IPS-18c (cell line): Measurements from ENCODE around the gene NHEJ1.
"Not testable (repeated sequence)": the region's sequence is repeated elsewhere in the genome, so short reads cannot be mapped to it uniquely, and the experiment has no call there.

Experiments used
- H3K4me3 ChIP-seq: 2 replicates; pipeline ENCODE4 v1.7.0; 2013; ENCODE audit warnings: low read depth, mild to moderate bottlenecking, low read length, moderate library complexity; ENCODE audit not compliant: insufficient read depth
- H3K9me3 ChIP-seq: one replicate; pipeline ENCODE4 v1.6.1; 2013; ENCODE audit warnings: mild to moderate bottlenecking, low read length, moderate library complexity; ENCODE audit not compliant: control insufficient read depth, insufficient read depth

The NHEJ1 gene

DNA sequence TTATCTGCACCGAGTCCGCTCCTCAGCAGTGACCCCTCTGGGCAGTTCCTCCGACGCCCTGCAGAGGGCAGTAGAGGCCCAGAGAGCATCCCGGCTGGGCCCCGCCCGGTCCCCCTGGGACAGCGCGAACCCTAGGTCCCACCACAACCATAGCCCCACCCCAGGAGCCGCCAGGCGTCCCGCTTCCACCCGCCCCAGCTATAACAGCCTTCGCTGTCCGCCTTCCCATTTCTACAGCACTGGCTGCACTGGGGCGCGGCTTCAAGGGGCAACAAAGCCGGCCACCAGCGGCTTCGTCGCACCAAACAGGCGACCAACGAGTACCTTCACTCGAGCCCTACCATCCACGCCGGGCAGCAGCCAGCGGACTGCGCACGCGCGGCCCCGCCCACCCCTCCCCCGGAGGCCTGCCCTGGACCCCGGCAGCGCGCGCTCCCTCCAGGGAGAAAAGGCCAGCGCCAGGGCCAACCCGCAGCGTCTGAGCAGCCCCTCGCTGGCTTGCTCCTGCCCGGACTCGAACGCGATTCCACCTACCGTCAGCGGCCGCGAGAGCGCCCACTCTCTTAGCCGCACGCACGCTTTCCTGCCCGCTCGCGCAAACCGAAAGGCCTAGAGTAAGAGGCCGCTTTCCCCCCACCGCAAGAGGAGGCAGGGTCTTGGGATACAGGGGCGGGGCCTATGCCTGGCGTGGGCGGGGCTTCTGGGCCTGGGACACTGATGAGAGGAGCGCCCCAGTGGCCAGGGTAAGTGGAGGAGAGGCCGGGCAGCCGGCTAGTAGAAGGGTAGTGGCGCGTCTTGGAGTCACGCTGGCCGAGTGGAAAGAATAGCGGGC, at the start of gene NHEJ1:
Gene NHEJ1, minus strand, starts transcription at position 630 of the 832 bp plus-strand sequence. CDS start 2,453 bp downstream, outside the sequence.
- Histone ChIP-seq H3K9me3 (peaks cover 2% of the 10 kb centered on the region), H3K4me3 (peak within 1 kb of the TSS; percentile 99)

GRCh38 chr2:219209236-219210195, 48.9 kb upstream of the NHEJ1 start:
- H3K9me3 ChIP-seq: no peaks in the 10 kb centered on the region
- no peak overlapping the region for H3K4me3 ChIP-seq

DNA sequence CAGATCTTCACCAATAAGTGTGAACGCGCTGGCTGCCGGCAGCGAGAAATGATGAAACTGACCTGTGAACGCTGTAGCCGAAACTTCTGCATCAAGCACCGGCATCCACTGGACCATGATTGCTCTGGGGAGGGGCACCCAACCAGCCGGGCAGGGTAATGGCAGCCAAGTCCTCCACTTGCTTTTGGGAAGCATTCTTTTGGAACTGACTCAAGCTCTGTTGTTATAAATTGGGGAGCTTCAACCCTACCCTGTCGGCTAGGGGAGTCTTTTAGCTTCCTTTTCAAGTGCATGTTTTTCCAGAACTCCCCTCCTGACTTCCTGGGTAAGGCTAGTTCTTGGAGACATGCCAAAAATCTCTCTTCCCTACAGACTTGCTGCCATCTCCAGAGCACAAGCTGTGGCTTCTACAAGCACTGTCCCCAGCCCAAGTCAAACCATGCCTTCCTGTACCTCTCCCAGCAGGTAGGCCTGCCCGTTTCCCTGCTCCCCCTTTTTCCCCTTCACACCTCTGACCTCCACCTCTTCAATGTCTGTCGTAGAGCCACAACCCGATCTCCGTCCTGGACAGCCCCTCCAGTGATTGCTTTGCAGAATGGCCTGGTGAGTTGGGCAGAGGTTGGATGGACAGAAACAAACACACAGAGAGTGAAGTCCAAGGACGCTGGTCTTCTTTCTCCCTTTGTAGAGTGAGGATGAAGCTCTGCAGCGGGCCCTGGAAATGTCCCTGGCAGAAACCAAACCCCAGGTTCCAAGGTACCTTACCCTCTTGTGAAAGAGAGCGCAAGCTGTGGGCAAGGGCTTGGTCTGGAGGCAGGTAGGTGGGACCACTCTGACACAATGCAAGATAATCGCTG, 47.5 kb upstream of the NHEJ1 start:
- no peak overlapping the region for H3K4me3 ChIP-seq
- no peaks in the 10 kb centered on the region for H3K9me3 ChIP-seq

GRCh38 chr2:219207134-219207883, 46.7 kb upstream of the NHEJ1 start:
- peak overlapping the region; percentile 79 for H3K4me3 ChIP-seq
- H3K9me3 ChIP-seq: no peaks in the 10 kb centered on the region

DNA sequence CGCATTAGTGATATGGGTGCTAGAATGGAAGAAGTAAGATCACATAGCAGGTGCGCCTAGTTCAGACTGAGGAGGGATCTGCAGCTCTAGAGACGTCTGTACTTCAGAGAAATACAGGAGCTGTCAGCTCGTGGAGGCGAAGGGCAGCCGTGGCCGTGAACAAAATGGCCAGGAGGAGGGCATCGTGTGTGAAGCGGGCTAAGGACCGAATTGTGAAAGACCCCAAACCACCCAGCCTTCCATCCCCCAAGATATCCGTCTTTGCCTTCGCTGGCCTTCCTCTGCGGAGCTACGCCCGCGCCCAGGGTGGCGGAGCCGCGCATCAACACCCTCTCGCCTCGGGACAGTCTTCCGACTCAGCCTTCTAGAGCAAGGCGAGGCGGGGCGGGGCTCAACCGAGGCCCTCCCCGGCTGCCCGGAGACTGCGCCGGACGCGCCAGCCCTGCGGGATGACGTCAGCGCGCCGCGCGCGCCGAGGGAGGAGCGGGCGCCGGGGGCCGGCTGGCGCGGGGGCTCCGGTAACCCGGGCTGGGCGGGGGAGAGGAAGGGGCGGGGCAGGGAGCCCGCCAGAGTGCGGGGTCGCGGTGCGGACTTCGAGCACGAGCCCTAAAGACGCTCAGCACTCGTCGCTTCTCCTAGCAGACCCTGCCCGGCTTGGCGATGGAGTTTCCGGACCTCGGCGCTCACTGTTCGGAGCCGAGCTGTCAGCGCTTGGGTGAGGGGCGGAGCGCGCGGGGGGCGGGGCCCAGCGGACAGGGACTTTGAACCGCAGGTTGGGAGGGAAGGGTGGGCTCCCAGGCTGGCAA, 45.9 kb upstream of the NHEJ1 start, which contains the start of gene ZFAND2B:
Gene ZFAND2B, plus strand, starts transcription at position 455 of the 806 bp plus-strand sequence. Its CDS starts 206 bp downstream, at position 661.
- no peaks in the 10 kb centered on the region for H3K9me3 ChIP-seq

DNA sequence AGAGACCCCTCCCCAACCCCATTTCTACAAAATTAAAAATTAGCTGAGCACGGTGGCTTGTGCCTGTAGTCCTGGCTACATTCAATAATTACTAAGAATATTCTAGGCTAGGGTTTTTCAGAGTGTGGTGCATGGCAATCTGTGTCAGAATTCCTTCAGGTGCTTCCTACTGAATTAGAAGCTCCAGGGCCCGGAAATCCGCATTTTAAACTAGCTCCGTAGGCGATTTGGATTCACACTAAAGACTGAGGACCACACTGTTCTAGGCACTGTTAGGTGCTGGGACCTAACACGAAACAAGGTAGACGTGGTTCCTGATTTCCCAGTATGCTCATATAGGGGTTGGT, 45.3 kb upstream of the NHEJ1 start:
- Histone ChIP-seq H3K4me3 (peak overlapping the region; percentile 79), H3K9me3 (no peaks in the 10 kb centered on the region)

More for the DNA sequence above, 45.9 kb upstream of the NHEJ1 start, which contains the start of gene ZFAND2B:
- H3K4me3 ChIP-seq: peak within 1 kb of the TSS; percentile 79

DNA sequence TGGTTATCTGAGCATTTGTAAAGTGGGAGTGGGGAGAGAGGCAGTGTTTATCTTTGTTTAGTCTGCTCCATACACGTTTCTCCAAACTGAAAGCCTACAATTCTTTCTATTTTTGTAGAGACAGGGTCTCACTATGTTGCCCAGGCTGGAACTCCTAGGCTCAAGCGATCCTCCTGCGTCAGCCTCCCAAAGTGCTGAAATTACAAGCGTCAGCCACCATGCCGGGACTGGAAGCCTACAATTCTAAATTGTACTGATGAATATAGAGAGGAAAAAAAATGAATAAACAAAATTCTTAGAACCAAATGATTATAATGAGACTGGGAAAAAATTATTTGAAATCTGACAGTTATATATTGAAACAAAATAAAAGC, 44.5 kb upstream of the NHEJ1 start:
- H3K9me3 ChIP-seq: no peaks in the 10 kb centered on the region
- H3K4me3 ChIP-seq: no peak overlapping the region

DNA sequence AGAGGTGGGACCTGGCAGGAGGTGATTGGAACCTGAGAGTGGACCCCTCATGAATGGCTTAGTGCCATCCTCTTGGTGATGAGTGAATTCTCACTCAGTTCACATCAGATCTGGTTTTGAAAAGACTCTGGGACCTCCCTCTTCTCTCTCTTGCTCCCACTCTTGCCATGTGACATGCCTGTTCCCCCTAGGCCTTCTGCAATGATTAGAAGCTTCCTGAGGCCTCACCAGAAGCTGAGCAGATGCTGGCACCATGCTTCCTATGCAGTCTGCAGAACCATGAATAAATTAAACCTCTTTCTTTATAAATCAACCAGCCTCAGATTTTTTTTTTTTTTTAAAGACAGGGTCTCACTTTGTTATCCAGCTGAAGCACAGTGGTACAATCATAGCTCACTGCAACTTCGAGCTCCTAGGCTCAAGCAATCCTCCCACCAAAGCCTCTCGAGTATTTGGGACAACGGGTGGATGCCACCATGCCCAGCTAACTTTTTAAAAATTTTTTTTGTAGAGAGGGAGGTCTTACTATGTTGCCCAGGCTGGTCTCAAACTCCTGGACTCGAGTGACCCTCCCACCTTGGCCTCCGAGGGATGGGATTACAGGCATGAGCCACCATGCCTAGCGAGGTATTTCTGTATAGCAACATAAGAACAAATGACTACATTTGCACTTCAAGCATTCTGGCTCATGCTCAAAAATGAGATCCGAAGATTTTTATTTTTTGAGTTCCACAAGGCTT, 44.0 kb upstream of the NHEJ1 start:
- no peak overlapping the region for H3K4me3 ChIP-seq

GRCh38 chr2:219201331-219201730, 40.7 kb upstream of the NHEJ1 start:
- H3K4me3 ChIP-seq, H3K9me3 ChIP-seq: not testable (repeated sequence)

More for the DNA sequence above, 44.0 kb upstream of the NHEJ1 start:
- no peaks in the 10 kb centered on the region for H3K9me3 ChIP-seq

GRCh38 chr2:219200502-219201326, 40.1 kb upstream of the NHEJ1 start:
- H3K4me3 ChIP-seq, H3K9me3 ChIP-seq: not testable (repeated sequence)

DNA sequence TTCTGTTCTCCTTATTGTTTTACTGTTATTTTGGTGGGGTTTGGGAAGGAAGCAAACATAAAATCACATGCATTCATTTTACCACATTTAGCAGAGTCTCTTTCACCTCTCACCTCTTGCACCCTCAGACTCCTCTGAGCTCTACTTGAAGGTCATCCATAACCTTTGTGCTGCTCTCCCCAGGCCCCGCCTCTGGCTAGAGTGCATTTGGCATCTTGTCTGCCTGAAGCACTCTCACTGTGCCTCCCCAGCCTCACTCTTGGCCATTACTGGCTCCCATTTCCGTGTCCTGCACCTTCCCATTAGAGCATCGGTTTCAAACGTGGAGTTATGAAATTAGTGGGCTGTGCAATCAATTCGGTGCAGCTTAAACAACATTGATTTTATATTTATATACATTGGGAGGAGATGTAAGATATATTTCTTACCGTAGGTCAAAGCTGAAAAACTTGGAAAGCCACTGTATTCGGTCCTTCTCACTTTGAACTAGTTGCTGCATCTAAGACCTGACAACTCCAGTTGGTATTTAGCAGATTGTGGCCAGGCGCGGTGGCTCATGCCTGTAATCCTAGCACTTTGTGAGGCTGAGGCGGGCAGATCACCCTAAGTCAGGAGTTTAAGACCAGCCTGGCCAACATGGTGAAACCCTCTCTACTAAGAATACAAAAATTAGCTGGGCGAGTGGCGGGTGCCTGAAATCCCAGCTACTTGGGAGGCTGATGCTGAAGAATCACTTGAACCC, 39.0 kb upstream of the NHEJ1 start:
- Histone ChIP-seq H3K4me3 (no peak overlapping the region), H3K9me3 (no peaks in the 10 kb centered on the region)

GRCh38 chr2:219198974-219199373, 38.4 kb upstream of the NHEJ1 start:
- Histone ChIP-seq H3K4me3 (no peak overlapping the region), H3K9me3 (no peaks in the 10 kb centered on the region)

GRCh38 chr2:219197388-219197787, 36.8 kb upstream of the NHEJ1 start:
- no peak overlapping the region for H3K4me3 ChIP-seq
- no peaks in the 10 kb centered on the region for H3K9me3 ChIP-seq
